Measurements from ENCODE around the gene UBTD2. TPM values are rescaled to one million over a fixed set of nuclear protein-coding genes. Genes with fewer than 3 reads are reported as not detected.

Gene UBTD2
- total RNA-seq, 1 experiment from 2014 or later = 42.6 TPM

GRCh38 chr5:172219296-172219695, 64.3 kb downstream of the UBTD2 start:
- no peak overlapping the region for H3K18ac ChIP-seq (ENCODE audit: insufficient read length, low read depth, low read length)
- no peaks in the 10 kb centered on the region for H3K4me1 ChIP-seq (ENCODE audit: insufficient read depth, low read length)
- peaks cover 7% of the 10 kb centered on the region for H3K79me1 ChIP-seq (ENCODE audit: insufficient read depth, low read depth, low read length, poor library complexity, severe bottlenecking)
- H2BK20ac ChIP-seq (ENCODE audit: low read depth, low read length, poor library complexity, severe bottlenecking) = no peak overlapping the region
- no peak overlapping the region for H2BK5ac ChIP-seq (ENCODE audit: insufficient read length, low read length)
- TF ChIP-seq, protein P1, sequence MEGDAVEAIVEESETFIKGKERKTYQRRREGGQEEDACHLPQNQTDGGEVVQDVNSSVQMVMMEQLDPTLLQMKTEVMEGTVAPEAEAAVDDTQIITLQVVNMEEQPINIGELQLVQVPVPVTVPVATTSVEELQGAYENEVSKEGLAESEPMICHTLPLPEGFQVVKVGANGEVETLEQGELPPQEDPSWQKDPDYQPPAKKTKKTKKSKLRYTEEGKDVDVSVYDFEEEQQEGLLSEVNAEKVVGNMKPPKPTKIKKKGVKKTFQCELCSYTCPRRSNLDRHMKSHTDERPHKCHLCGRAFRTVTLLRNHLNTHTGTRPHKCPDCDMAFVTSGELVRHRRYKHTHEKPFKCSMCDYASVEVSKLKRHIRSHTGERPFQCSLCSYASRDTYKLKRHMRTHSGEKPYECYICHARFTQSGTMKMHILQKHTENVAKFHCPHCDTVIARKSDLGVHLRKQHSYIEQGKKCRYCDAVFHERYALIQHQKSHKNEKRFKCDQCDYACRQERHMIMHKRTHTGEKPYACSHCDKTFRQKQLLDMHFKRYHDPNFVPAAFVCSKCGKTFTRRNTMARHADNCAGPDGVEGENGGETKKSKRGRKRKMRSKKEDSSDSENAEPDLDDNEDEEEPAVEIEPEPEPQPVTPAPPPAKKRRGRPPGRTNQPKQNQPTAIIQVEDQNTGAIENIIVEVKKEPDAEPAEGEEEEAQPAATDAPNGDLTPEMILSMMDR (conservative IDR thresholded peaks at IDR 0.05) = no peak
- no peak overlapping the region for H2BK12ac ChIP-seq (ENCODE audit: insufficient read length, low read depth, low read length)
- no peaks in the 10 kb centered on the region for H3K27me3 ChIP-seq (ENCODE audit: insufficient read depth, low read length)
- H3T11ph ChIP-seq (ENCODE audit: low read length) = no peak overlapping the region
- H3K36me3 Mint-ChIP-seq (ENCODE audit: insufficient read depth in 1 of 3, low read depth in 3 of 3) = peaks cover 23 to 78% (median 74%) of the 10 kb centered on the region in 3 experiments
- H3K56ac ChIP-seq (ENCODE audit: insufficient read length, low read depth, low read length) = no peak overlapping the region
- no peak overlapping the region for H4K91ac ChIP-seq (ENCODE audit: insufficient read length, low read depth, low read length)
- no peak overlapping the region for H2AK5ac ChIP-seq (ENCODE audit: insufficient read length, low read length)
- H3K4me1 Mint-ChIP-seq = 0 out of 4 replicates have a peak, but pooled peaks cover 0 to 2% of the 10 kb centered on the region in 2 experiments
- H3K9ac ChIP-seq (ENCODE audit: extremely low read depth, insufficient read length, low read length) = no peak overlapping the region
- H3K4me2 ChIP-seq (ENCODE audit: insufficient read depth, insufficient read length, low read length) = no peak overlapping the region
- no peaks in the 10 kb centered on the region for H3K27me3 Mint-ChIP-seq (ENCODE audit: low read depth)
- no peak overlapping the region for H3K27ac ChIP-seq (ENCODE audit: insufficient read length, low read depth, low read length)
- no peak for DNase-seq
- peaks cover 2% of the 10 kb centered on the region; the same call in 1 of the 2 replicates for H3K79me2 ChIP-seq (ENCODE audit: insufficient read depth, low read length)
- WGBS (ENCODE audit: extremely low coverage, insufficient read length, low lambda C conversion rate) = no CpG with 5 or more reads among the region's 2 CpGs
- no peaks in the 10 kb centered on the region for H3K9me3 ChIP-seq (ENCODE audit: control insufficient read depth, low read depth, low read length)
- no peak overlapping the region for H3K23ac ChIP-seq (ENCODE audit: insufficient read length, low read depth, low read length)
- H2BK15ac ChIP-seq (ENCODE audit: low read depth, low read length) = no peak overlapping the region
- H3K27ac Mint-ChIP-seq = no peak overlapping the region
- no peak overlapping the region for H3K4ac ChIP-seq (ENCODE audit: low read depth, low read length)
- H4K5ac ChIP-seq (ENCODE audit: insufficient read length, low read depth, low read length) = no peak overlapping the region
- H3K23me2 ChIP-seq (ENCODE audit: insufficient read length, low read depth, low read length, poor library complexity, severe bottlenecking) = no peaks in the 10 kb centered on the region
- no peak overlapping the region for H3K14ac ChIP-seq (ENCODE audit: insufficient read depth, low read length)
- no peaks in the 10 kb centered on the region for H4K20me1 ChIP-seq (ENCODE audit: control insufficient read depth, insufficient read depth, insufficient read length)
- no peak overlapping the region for H2AFZ ChIP-seq (ENCODE audit: low read length)
- H4K8ac ChIP-seq (replicated peaks; ENCODE audit: insufficient read length, low read depth, low read length) = no peak overlapping the region
- no peak overlapping the region for H2BK120ac ChIP-seq (ENCODE audit: low read depth, low read length, poor library complexity, severe bottlenecking)
- no peak overlapping the region for H3K4me3 Mint-ChIP-seq
- no peaks in the 10 kb centered on the region for H3K9me3 Mint-ChIP-seq
